ENCODE measurements around the gene UPB1.

UPB1 gene

GRCh38 chr22:24555165-24556039 is 60.3 kb downstream of the UPB1 start, which contains the start of gene SNRPD3:
Gene SNRPD3 (plus strand): TSS chr22:24555999. CDS start chr22:24557675, 1,676 bp downstream.
- DNase-seq (ENCODE audit: extremely low read depth in 1 of 2, low read depth in 1 of 2): peak; percentile 99 to 100

GRCh38 chr22:24559471-24559870 is 64.3 kb downstream of the UPB1 start:
- DNase-seq (ENCODE audit: extremely low read depth in 1 of 2, low read depth in 1 of 2): no peak

GRCh38 chr22:24563246-24563645 is 68.1 kb downstream of the UPB1 start:
- no peak for DNase-seq (ENCODE audit: extremely low read depth in 1 of 2, low read depth in 1 of 2)

- no peak for DNase-seq (ENCODE audit: extremely low read depth in 1 of 2, low read depth in 1 of 2)
These were observed 69.4 kb downstream of the UPB1 start for GRCh38 chr22:24564376-24565058.

GRCh38 chr22:24565077-24565476 is 69.9 kb downstream of the UPB1 start:
- no peak for DNase-seq (ENCODE audit: extremely low read depth in 1 of 2, low read depth in 1 of 2)

GRCh38 chr22:24566899-24567511 is 71.9 kb downstream of the UPB1 start:
- DNase-seq (ENCODE audit: extremely low read depth in 1 of 2, low read depth in 1 of 2): no peak

GRCh38 chr22:24567668-24568067 is 72.5 kb downstream of the UPB1 start:
- DNase-seq (ENCODE audit: extremely low read depth in 1 of 2, low read depth in 1 of 2): no peak

- DNase-seq (ENCODE audit: extremely low read depth in 1 of 2, low read depth in 1 of 2): no peak
These were observed 76.1 kb downstream of the UPB1 start for GRCh38 chr22:24571266-24571665.

GRCh38 chr22:24576778-24577177 is 81.6 kb downstream of the UPB1 start:
- DNase-seq (ENCODE audit: extremely low read depth in 1 of 2, low read depth in 1 of 2): no peak

All from stimulated activated CD8-positive, alpha-beta memory T cell treated with anti-CD3 and anti-CD28 coated beads, Interleukin-7, amount 100 ng/mL, for 48 hours (primary cell).